Heart left ventricle (tissue), 16 donors: ENCODE measurements around the gene ZW10. TPM values are rescaled to one million over a fixed set of nuclear protein-coding genes. Genes with fewer than 3 reads are reported as not detected.
A peak's percentile ranks its signal among the peaks of the same experiment; 100 is the strongest.
"Not testable (repeated sequence)": the region's sequence is repeated elsewhere in the genome, so short reads cannot be mapped to it uniquely, and the experiment has no call there.

Experiments
- ATAC-seq, 4 donors: fragments of 200-7000 bp; cut with Tn5 transposase; one replicate each; pipeline ENCODE4 v1.9.1; 2020 to 2022; ENCODE audit warnings: moderate library complexity in 4 of 4, mild to moderate bottlenecking in 3 of 4, moderate number of reproducible peaks in 1 of 4
- DNase-seq, 5 donors: peaks; one replicate each; pipeline ENCODE4 v3.0.0-alpha.2; 2020
- H3K27ac ChIP-seq, 12 donors: fragments of 200-600 bp; sonication (generic) in 4 of 12; one replicate each; pipeline versions ENCODE4 v1.5.0 to v1.8.0; 2016 to 2022; ENCODE audit warnings: mild to moderate bottlenecking in 2 of 12
- H3K27me3 ChIP-seq, 9 donors: fragments of 200-600 bp; sonication (generic) in 2 of 9; one replicate each; pipeline versions ENCODE4 v1.5.1 to v1.8.0; 2016 to 2022; ENCODE audit warnings: mild to moderate bottlenecking in 3 of 9
- H3K36me3 ChIP-seq, 9 donors: fragments of 200-600 bp; sonication (generic) in 2 of 9; one replicate each; pipeline versions ENCODE4 v1.5.0 to v1.8.0; 2018 to 2022; ENCODE audit warnings: mild to moderate bottlenecking in 2 of 9
- H3K4me1 ChIP-seq, 12 donors: fragments of 200-600 bp; sonication (generic) in 4 of 12; one replicate each; pipeline versions ENCODE4 v1.5.0 to v1.8.0; 2016 to 2022; ENCODE audit warnings: mild to moderate bottlenecking in 3 of 12
- H3K4me3 ChIP-seq, 12 donors: fragments of 200-600 bp; sonication (generic) in 4 of 12; one replicate each; pipeline versions ENCODE4 v1.5.0 to v1.8.0; 2017 to 2022; ENCODE audit warnings: mild to moderate bottlenecking in 9 of 12, moderate library complexity in 4 of 12
- H3K9me3 ChIP-seq, 12 donors: fragments of 200-600 bp; sonication (generic) in 4 of 12; one replicate each; pipeline versions ENCODE4 v1.5.0 to v1.8.0; 2016 to 2022; ENCODE audit warnings: mild to moderate bottlenecking in 1 of 12
- POLR2A ChIP-seq, 2 donors: fragments of 450-650 bp; IDR thresholded peaks; one replicate each; pipeline ENCODE4 v1.6.1; 2017; ENCODE audit warnings: antibody characterized with exemption in 2 of 2, mild to moderate bottlenecking in 2 of 2, moderate library complexity in 2 of 2
- WGBS, 4 donors: extraction: QIAGEN DNeasy Blood & Tissue Kit in 2 of 4; methylation state at CpG; one replicate each; pipeline versions ENCODE4 v1.1.5 to v1.1.7; 2013 to 2018; 5-methylcytosine and 5-hydroxymethylcytosine counted together
- intact Hi-C, 10 donors: fragments of 100-400 bp; cut with DNase I; formaldehyde crosslinking; loops; one replicate each; pipeline versions ENCODE4 v1.11.1 to v1.14.2; 2022
- polyA plus RNA-seq, 2 donors: library from polyadenylated mRNA; stranded (reverse); fragments of 200-250 nt; gene quantifications; one replicate each; pipeline ENCODE4 v1.2.3, GENCODE V29; 2013
- total RNA-seq, 9 donors: library from RNA; depleted of rRNA in 2 of 9; stranded (reverse); fragments of >200 nt in 2 of 9; fragmentation: NEBNext Ultra II Directional in 3 of 9; extraction: Animal tissue kit (Norgen Biotek cat#: 25700) in 3 of 9; gene quantifications; one replicate each; pipeline versions ENCODE4 v1.1.0 to v1.2.4, GENCODE V29; 2016 to 2023
- TF ChIP-seq, protein P1 (sequence below), 12 donors: fragments of 200-600 bp; sonication (generic) in 4 of 12; IDR thresholded peaks; one replicate each; pipeline versions ENCODE4 v1.5.0 to v1.8.0; 2018 to 2022; ENCODE audit warnings: antibody characterized with exemption in 12 of 12, mild to moderate bottlenecking in 5 of 12
- donor health status: ischemic (EF 13 %, LVEDD 7.1; RV severe dilation, severe dysfunction).
- donor health status: healthy with polysubstance abuse.
- donor health status: DM: no; HTN: yes; CAD: no.
- donor health status: DM: no; HTN: no; CAD: no.
- donor health status: ischemic (EF 25% LVEDD 6.9; RV normal size, moderate dysfunction).
- donor health status: ischemic (EF 25% LVEDD 5.7; RV mildly dilated, moderate dysfunction).
- donor health status: healthy.
- donor health status: DM: yes; HTN: yes; CAD: no.
- donor health status: ischemic (EF 35%, LVEDD 5.7; RV mildly dilated, moderate dysfunction).
- donor health status: nonischemic (EF 11% LVEDD 7.7; RV severe dilation, severe dysfunction).
- donor health status: DM: yes; HTN: yes; CAD: no.
- donor health status: PGD.
- donor health status: ischemic (EF 29% LVEDD 5.4; RV normal size, mild dysfunction).
- donor health status: nonischemic (EF 23%, LVEDD 6.1; RV moderate dilation, normal function).

ZW10 gene
- total and polyA plus RNA-seq, 11 donors: 2.2 to 12.0 (median 9.8) TPM

DNA sequence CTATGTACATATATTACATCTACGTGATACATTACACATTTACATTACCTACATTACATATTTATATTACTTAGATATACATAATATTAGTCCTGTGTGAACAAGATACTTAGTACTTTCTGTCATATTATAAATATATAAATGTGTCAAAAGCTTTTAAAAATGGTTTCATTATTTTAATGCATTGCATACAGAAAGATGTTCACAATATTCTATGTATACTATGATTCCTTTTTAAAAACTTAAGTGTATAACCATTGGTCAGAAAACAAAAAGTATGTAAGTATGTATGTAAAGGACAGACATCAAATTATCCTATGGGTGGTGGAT is 647 bp upstream of the ZW10 start:
- Histone ChIP-seq H3K4me3 (peak overlapping the region; percentile 72 to 94 (median 82)), H3K27ac (peak overlapping the region in 10 of 12 donors; percentile 72 to 89 (median 86)), H3K9me3 (no peaks in the 10 kb centered on the region), H3K4me1 (peaks cover 0 to 34% (median 15%) of the 10 kb centered on the region in 12 donors), H3K27me3 (peaks cover 0 to 5% (median 0%) of the 10 kb centered on the region in 9 donors), H3K36me3 (peaks cover 0 to 19% (median 4%) of the 10 kb centered on the region in 9 donors)
- 0 to 2% (median 0%) methylated on average over 1 of the region's 1 CpG for WGBS, 4 donors
- no peak for DNase-seq
- no peak for ATAC-seq
- TF ChIP-seq, protein P1, sequence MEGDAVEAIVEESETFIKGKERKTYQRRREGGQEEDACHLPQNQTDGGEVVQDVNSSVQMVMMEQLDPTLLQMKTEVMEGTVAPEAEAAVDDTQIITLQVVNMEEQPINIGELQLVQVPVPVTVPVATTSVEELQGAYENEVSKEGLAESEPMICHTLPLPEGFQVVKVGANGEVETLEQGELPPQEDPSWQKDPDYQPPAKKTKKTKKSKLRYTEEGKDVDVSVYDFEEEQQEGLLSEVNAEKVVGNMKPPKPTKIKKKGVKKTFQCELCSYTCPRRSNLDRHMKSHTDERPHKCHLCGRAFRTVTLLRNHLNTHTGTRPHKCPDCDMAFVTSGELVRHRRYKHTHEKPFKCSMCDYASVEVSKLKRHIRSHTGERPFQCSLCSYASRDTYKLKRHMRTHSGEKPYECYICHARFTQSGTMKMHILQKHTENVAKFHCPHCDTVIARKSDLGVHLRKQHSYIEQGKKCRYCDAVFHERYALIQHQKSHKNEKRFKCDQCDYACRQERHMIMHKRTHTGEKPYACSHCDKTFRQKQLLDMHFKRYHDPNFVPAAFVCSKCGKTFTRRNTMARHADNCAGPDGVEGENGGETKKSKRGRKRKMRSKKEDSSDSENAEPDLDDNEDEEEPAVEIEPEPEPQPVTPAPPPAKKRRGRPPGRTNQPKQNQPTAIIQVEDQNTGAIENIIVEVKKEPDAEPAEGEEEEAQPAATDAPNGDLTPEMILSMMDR (IDR thresholded peaks at IDR 0.05): peak in 2 of 12 donors; percentile 0 to 19
- TF ChIP-seq POLR2A (IDR thresholded peaks at IDR 0.05): no peak
- intact Hi-C loops: no loop called here

DNA sequence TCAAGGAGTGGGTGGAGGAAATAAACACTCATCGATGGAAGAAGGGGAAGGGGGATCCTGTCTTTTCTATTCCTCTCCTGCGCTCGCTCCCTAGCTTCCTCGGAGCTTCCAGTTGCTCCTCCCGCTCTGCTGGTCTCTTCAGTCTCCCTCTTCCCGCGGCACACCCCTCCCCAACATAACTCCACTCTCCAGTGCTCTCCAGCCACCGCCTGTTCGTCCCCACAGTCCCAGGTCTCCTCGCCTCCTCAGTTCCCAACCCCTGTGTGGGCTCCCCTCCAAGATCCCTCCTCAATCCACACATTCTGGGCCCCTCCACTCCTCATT is 438 bp downstream of the ZW10 start:
- H3K4me1 ChIP-seq: peaks cover 0 to 24% (median 13%) of the 10 kb centered on the region in 12 donors
- H3K9me3 ChIP-seq: no peaks in the 10 kb centered on the region
- H3K27me3 ChIP-seq: peaks cover 0 to 2% (median 0%) of the 10 kb centered on the region in 9 donors
- TF ChIP-seq POLR2A (IDR thresholded peaks at IDR 0.05): no peak
- TF ChIP-seq, protein P1 (IDR thresholded peaks at IDR 0.05): no peak
- intact Hi-C loops: no loop called here
- peaks cover 0 to 30% (median 12%) of the 10 kb centered on the region in 9 donors for H3K36me3 ChIP-seq
- H3K27ac ChIP-seq: peak overlapping the region in 11 of 12 donors; percentile 55 to 89 (median 86)
- peak in 2 of 5 donors; percentile 41 to 42 for DNase-seq
- 0 to 2% (median 0%) methylated on average over 10 of the region's 10 CpGs for WGBS, 4 donors
- peak in 3 of 4 donors; percentile 35 to 58 (median 51) for ATAC-seq
- peak overlapping the region; percentile 72 to 94 (median 82) for H3K4me3 ChIP-seq

DNA sequence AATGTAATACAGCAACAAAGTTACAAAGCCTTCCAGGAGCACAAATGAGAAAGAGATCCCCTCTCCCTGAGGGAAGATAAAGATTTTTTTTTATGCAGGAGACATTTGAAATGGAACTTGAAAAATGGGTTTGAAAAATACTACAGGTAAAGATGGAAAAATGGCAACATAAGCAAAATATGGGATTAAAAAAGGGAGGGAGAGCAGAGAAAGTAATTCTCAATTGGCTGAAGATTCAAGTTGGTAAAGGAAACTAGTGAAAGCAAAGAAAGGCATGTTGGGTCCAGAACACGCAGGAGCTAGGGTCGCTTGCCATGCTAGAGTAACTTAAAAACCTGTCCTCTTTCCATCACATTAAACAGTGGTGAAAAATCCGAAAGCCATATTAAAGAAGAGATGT is 1.5 kb downstream of the ZW10 start:
- ATAC-seq (no peak), DNase-seq (no peak)
- Histone ChIP-seq H3K27ac (no peak overlapping the region), H3K4me3 (peak overlapping the region in 6 of 12 donors; percentile 72 to 93 (median 78)), H3K4me1 (peaks cover 0 to 18% (median 12%) of the 10 kb centered on the region in 12 donors), H3K9me3 (no peaks in the 10 kb centered on the region), H3K36me3 (peaks cover 0 to 41% (median 23%) of the 10 kb centered on the region in 9 donors), H3K27me3 (no peaks in the 10 kb centered on the region)
- WGBS, 4 donors: 62 to 94% (median 79%) methylated on average over 3 of the region's 3 CpGs
- TF ChIP-seq, protein P1 (IDR thresholded peaks at IDR 0.05): no peak
- no peak for TF ChIP-seq POLR2A (IDR thresholded peaks at IDR 0.05)
- intact Hi-C loops: no loop called here

DNA sequence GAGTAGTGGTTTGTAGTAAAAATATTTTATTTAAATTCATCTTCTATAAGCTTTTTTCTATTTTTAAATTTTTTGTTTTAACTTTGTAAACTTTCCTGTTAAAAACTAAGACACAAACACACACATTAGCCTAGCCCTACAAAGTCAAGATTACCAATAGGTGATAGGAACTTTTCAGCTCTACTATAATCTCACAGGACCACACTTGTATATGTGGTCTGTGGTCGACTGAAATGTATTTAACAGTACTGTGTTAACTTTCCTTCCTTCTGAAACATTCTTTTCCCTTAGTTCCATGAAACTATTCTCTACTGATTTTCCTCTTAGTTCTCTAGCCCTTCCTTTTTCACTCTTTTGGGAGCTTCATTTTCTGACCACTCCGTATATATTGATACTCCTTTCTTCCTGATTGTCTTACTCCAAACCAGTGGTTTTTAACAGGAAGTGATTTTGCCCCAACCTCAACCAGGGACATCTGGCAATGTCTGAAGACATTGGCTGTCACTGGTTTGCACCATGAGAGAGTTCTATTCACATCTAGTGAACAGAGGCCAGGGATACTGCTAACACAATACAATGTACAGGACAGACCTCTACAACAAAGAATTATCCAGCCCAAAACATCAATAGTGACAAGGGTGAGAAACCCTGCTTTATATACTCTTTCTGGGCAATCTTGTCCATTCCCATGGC is 8.8 kb downstream of the ZW10 start:
- Histone ChIP-seq H3K27me3 (no peaks in the 10 kb centered on the region), H3K9me3 (peaks cover 0 to 5% (median 0%) of the 10 kb centered on the region in 12 donors), H3K36me3 (peaks cover 0 to 79% (median 54%) of the 10 kb centered on the region in 9 donors), H3K27ac (no peak overlapping the region), H3K4me1 (peaks cover 0 to 7% (median 0%) of the 10 kb centered on the region in 12 donors), H3K4me3 (no peak overlapping the region)
- DNase-seq (no peak), ATAC-seq (no peak)
- WGBS, 4 donors: 88 to 93% (median 91%) methylated on average over 2 of the region's 2 CpGs
- TF ChIP-seq, protein P1 (IDR thresholded peaks at IDR 0.05): no peak
- no peak for TF ChIP-seq POLR2A (IDR thresholded peaks at IDR 0.05)
- intact Hi-C loops: loop anchor here in 1 of 10 donors (10.0 kb wide), 1 partner anchor 440 kb away; no protein-coding TSS in a partner anchor

DNA sequence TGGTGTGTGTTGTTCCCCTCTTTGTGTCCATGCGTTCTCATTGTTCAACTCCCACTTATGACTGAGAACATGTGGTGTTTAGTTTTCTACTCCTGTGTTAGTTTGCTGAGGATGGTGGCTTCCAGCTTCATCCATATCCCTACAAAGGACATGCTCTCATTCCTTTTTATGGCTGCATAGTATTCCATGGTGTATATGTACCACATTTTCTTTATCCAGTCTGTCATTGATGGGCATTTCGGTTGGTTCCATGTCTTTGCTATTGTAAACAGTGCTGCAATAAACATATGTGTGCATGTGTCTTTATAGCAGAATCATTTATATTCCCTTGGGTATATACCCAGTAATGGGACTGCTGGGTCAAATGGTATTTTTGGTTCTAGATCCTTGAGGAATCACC is 10.5 kb downstream of the ZW10 start:
- ATAC-seq, H3K27ac ChIP-seq, H3K4me1 ChIP-seq, H3K27me3 ChIP-seq, H3K4me3 ChIP-seq, H3K9me3 ChIP-seq, DNase-seq: not testable (repeated sequence)
- H3K36me3 ChIP-seq: peaks cover 0 to 82% (median 61%) of the 10 kb centered on the region in 9 donors
- WGBS, 4 donors: 96 to 99% (median 98%) methylated on average over 2 of the region's 2 CpGs
- intact Hi-C loops: loop anchor here in 1 of 10 donors (10.0 kb wide), 1 partner anchor 438 kb away; no protein-coding TSS in a partner anchor
